ENCODE results near the gene CHAD. TPM values are rescaled to one million over a fixed set of nuclear protein-coding genes. Genes with fewer than 3 reads are reported as not detected.

Gene CHAD
- polyA plus RNA-seq, 1 donor from 2014 or later: not detected

DNA sequence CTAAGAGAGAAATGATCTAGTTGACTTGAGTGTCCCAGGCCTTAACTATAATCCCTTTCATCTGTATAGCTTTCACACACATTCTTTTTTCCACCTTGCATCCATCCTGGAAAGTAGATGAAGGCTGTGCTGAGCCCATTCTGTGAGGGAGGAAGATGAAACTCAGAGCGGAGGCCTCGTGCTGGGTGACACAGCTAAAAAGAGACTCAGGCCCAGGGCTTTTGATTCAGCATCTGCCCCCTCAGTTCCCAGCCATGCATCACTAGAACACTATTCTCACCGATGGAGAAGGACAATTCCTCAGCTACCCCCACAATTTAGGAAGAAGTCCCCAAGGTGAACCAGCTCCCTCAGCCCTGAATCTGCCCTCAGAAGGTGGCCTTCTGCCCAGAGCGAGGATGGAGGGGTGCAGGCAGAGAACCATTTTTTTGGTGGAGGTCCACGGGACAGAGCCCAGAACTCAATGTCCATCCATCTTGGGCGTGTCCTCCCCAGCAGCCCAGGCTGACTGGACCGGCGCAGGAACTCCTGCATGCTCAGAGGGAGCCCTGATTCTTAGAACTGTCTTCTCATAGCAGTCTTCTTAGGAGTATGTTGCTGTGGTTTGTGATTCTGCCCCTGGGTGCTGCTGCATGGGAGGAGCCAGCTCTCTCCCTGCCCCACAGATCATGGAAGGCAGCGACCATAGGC lies 33.8 kb upstream of the CHAD start:
- Histone ChIP-seq H3K9me3 (ENCODE audit: low read length) (no peaks in the 10 kb centered on the region), H3K4me2 (ENCODE audit: low read length) (no peak overlapping the region), H3K36me3 (ENCODE audit: insufficient read depth, low read length) (no peaks in the 10 kb centered on the region), H3K9me2 (ENCODE audit: insufficient read depth, low read length) (no peaks in the 10 kb centered on the region), H3K4me3 (ENCODE audit: low read length) (no peak overlapping the region), H4K20me1 (ENCODE audit: insufficient read depth) (no peaks in the 10 kb centered on the region), H3K9ac (ENCODE audit: low read length) (no peak overlapping the region), H2AFZ (ENCODE audit: low read depth, low read length) (no peak overlapping the region), H3K79me2 (replicated peaks; ENCODE audit: insufficient read depth, low read length) (no peaks in the 10 kb centered on the region), H3K27ac (ENCODE audit: low read length) (no peak overlapping the region), H3F3A (ENCODE audit: insufficient read depth, low read length, poor library complexity, severe bottlenecking) (no peaks in the 10 kb centered on the region), H3K27me3 (ENCODE audit: insufficient read depth, low read depth, low read length) (no peaks in the 10 kb centered on the region)
- no peak for TF ChIP-seq RAD21 (conservative IDR thresholded peaks at IDR 0.05)
- TF ChIP-seq EP300 (conservative IDR thresholded peaks at IDR 0.05; ENCODE audit: poor library complexity, severe bottlenecking): no peak
- no peak for TF ChIP-seq TAF1 (IDR thresholded peaks at IDR 0.05; ENCODE audit: low read depth)
- TF ChIP-seq, protein P1, sequence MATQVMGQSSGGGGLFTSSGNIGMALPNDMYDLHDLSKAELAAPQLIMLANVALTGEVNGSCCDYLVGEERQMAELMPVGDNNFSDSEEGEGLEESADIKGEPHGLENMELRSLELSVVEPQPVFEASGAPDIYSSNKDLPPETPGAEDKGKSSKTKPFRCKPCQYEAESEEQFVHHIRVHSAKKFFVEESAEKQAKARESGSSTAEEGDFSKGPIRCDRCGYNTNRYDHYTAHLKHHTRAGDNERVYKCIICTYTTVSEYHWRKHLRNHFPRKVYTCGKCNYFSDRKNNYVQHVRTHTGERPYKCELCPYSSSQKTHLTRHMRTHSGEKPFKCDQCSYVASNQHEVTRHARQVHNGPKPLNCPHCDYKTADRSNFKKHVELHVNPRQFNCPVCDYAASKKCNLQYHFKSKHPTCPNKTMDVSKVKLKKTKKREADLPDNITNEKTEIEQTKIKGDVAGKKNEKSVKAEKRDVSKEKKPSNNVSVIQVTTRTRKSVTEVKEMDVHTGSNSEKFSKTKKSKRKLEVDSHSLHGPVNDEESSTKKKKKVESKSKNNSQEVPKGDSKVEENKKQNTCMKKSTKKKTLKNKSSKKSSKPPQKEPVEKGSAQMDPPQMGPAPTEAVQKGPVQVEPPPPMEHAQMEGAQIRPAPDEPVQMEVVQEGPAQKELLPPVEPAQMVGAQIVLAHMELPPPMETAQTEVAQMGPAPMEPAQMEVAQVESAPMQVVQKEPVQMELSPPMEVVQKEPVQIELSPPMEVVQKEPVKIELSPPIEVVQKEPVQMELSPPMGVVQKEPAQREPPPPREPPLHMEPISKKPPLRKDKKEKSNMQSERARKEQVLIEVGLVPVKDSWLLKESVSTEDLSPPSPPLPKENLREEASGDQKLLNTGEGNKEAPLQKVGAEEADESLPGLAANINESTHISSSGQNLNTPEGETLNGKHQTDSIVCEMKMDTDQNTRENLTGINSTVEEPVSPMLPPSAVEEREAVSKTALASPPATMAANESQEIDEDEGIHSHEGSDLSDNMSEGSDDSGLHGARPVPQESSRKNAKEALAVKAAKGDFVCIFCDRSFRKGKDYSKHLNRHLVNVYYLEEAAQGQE (IDR thresholded peaks at IDR 0.05; ENCODE audit: borderline replicate concordance): no peak
- TF ChIP-seq CTCF (IDR thresholded peaks at IDR 0.05; ENCODE audit: poor library complexity, severe bottlenecking): no peak
- no peak for TF ChIP-seq POLR2AphosphoS5 (IDR thresholded peaks at IDR 0.05)
- no peak for TF ChIP-seq EZH2 (IDR thresholded peaks at IDR 0.05; ENCODE audit: borderline replicate concordance, insufficient read depth, low read length, poor library complexity, severe bottlenecking)
- no peak for TF ChIP-seq MXI1 (conservative IDR thresholded peaks at IDR 0.05; ENCODE audit: poor library complexity, severe bottlenecking)
- no peak for TF ChIP-seq SMC3 (conservative IDR thresholded peaks at IDR 0.05; ENCODE audit: poor library complexity)

GRCh38 chr17:50501054-50501453 lies 32.4 kb upstream of the CHAD start:
- Histone ChIP-seq H3K27ac (ENCODE audit: low read length) (no peak overlapping the region), H3F3A (ENCODE audit: insufficient read depth, low read length, poor library complexity, severe bottlenecking) (no peaks in the 10 kb centered on the region), H3K9me3 (ENCODE audit: low read length) (no peaks in the 10 kb centered on the region)

More at GRCh38 chr17:50501054-50501453, 32.4 kb upstream of the CHAD start:
- Histone ChIP-seq H3K79me2 (replicated peaks; ENCODE audit: insufficient read depth, low read length) (no peaks in the 10 kb centered on the region), H3K4me2 (ENCODE audit: low read length) (no peak overlapping the region), H2AFZ (ENCODE audit: low read depth, low read length) (no peak overlapping the region), H3K36me3 (ENCODE audit: insufficient read depth, low read length) (no peaks in the 10 kb centered on the region), H3K27me3 (ENCODE audit: insufficient read depth, low read depth, low read length) (no peaks in the 10 kb centered on the region), H3K9ac (ENCODE audit: low read length) (no peak overlapping the region), H3K9me2 (ENCODE audit: insufficient read depth, low read length) (no peaks in the 10 kb centered on the region), H3K4me3 (ENCODE audit: low read length) (no peak overlapping the region), H4K20me1 (ENCODE audit: insufficient read depth) (no peaks in the 10 kb centered on the region)
- TF ChIP-seq, protein P1 (IDR thresholded peaks at IDR 0.05; ENCODE audit: borderline replicate concordance): no peak
- TF ChIP-seq SMC3 (conservative IDR thresholded peaks at IDR 0.05; ENCODE audit: poor library complexity) (no peak), RAD21 (conservative IDR thresholded peaks at IDR 0.05) (no peak), CTCF (IDR thresholded peaks at IDR 0.05; ENCODE audit: poor library complexity, severe bottlenecking) (no peak), POLR2AphosphoS5 (IDR thresholded peaks at IDR 0.05) (no peak)

All from neural cell (in vitro differentiated cells).